Colon (tissue), 2 donors: ENCODE data around the gene ELFN1.
"Not testable (repeated sequence)": the region's sequence is repeated elsewhere in the genome, so short reads cannot be mapped to it uniquely, and the experiment has no call there.

Experiments used
- FAIRE-seq: peaks from 2 replicates; lab custom pipeline; 2012; peaks lifted over from hg19 to GRCh38; lab: Jason Lieb, UNC
- donor health status: control.
- donor health status: control.

ELFN1 gene

GRCh38 chr7:1757601-1758000, 87.5 kb downstream of the ELFN1 start:
- FAIRE-seq, result no peak

GRCh38 chr7:1758028-1758858, 88.2 kb downstream of the ELFN1 start:
- FAIRE-seq, result no peak

- FAIRE-seq, result no peak
Observed at GRCh38 chr7:1758859-1759521, 88.9 kb downstream of the ELFN1 start.

- FAIRE-seq, result no peak
Observed at GRCh38 chr7:1761097-1761496, 91.0 kb downstream of the ELFN1 start.

- no peak for FAIRE-seq
Observed at GRCh38 chr7:1761774-1762173, 91.7 kb downstream of the ELFN1 start.

GRCh38 chr7:1762238-1762945, 92.3 kb downstream of the ELFN1 start:
- FAIRE-seq, result no peak

GRCh38 chr7:1763033-1763432, 93.0 kb downstream of the ELFN1 start:
- FAIRE-seq, result no peak

GRCh38 chr7:1763911-1764310, 93.8 kb downstream of the ELFN1 start:
- not testable (repeated sequence) for FAIRE-seq

GRCh38 chr7:1765336-1765735, 95.3 kb downstream of the ELFN1 start:
- FAIRE-seq, result no peak

- FAIRE-seq, result no peak
Observed at GRCh38 chr7:1767524-1767923, 97.4 kb downstream of the ELFN1 start.

GRCh38 chr7:1768832-1769231, 98.8 kb downstream of the ELFN1 start:
- no peak for FAIRE-seq

GRCh38 chr7:1769286-1770200, 99.5 kb downstream of the ELFN1 start:
- FAIRE-seq, result no peak

- no peak for FAIRE-seq
Observed at GRCh38 chr7:1770331-1770730, 100.3 kb downstream of the ELFN1 start.

- FAIRE-seq, result no peak
Observed at GRCh38 chr7:1775389-1775788, 105.3 kb downstream of the ELFN1 start.

- no peak for FAIRE-seq
Observed at GRCh38 chr7:1777122-1777521, 107.0 kb downstream of the ELFN1 start.

- no peak for FAIRE-seq
Observed at GRCh38 chr7:1779445-1779844, 109.4 kb downstream of the ELFN1 start.

- FAIRE-seq, result no peak
Observed at GRCh38 chr7:1781369-1781768, 111.3 kb downstream of the ELFN1 start.

- FAIRE-seq, result no peak
Observed at GRCh38 chr7:1785839-1786238, 115.8 kb downstream of the ELFN1 start.

GRCh38 chr7:1787241-1787640, 117.2 kb downstream of the ELFN1 start:
- no peak for FAIRE-seq

GRCh38 chr7:1787681-1788235, 117.7 kb downstream of the ELFN1 start:
- no peak for FAIRE-seq

GRCh38 chr7:1794888-1795542, 124.9 kb downstream of the ELFN1 start:
- FAIRE-seq, result no peak
